ENCODE results near the gene HTT.

- TF ChIP-seq CTCF (IDR thresholded peaks at IDR 0.05; ENCODE audit: low read depth, low read length, poor library complexity, severe bottlenecking) = no peak
- TF ChIP-seq EZH2phosphoT487 (IDR thresholded peaks at IDR 0.05; ENCODE audit: borderline replicate concordance, low read length) = no peak
Measured at GRCh38 chr4:3251691-3252479, 177.4 kb downstream of the HTT start.
